Umbilical cord (tissue), 2 donors: ENCODE data around the gene SEPTIN14. TPM values are rescaled to one million over a fixed set of nuclear protein-coding genes. Genes with fewer than 3 reads are reported as not detected.
"Not testable (repeated sequence)": the region's sequence is repeated elsewhere in the genome, so short reads cannot be mapped to it uniquely, and the experiment has no call there.

Experiments used
- DNase-seq: peaks from one replicate; pipeline ENCODE4 v3.0.0-alpha.2; 2015; ENCODE audit warnings: low spot score
- total RNA-seq: library from RNA; depleted of rRNA; stranded (reverse); fragments of >200 nt; gene quantifications from one replicate; pipeline ENCODE4 v1.2.3, GENCODE V29; 2014; ENCODE audit warnings: low replicate concordance; ENCODE audit not compliant: insufficient read depth

Gene SEPTIN14
- 0.72 TPM for total RNA-seq

GRCh38 chr7:55862652-55863051 is at the start of gene SEPTIN14:
Gene SEPTIN14, minus strand, starts transcription at chr7:55862752. Its CDS starts 756 bp downstream, at chr7:55861996.
- not testable (repeated sequence) for DNase-seq

- DNase-seq, result no peak
These were observed 41.6 kb upstream of the SEPTIN14 start for GRCh38 chr7:55903985-55904759.

- DNase-seq, result not testable (repeated sequence)
These were observed 38.5 kb upstream of the SEPTIN14 start for GRCh38 chr7:55901059-55901458.

DNA sequence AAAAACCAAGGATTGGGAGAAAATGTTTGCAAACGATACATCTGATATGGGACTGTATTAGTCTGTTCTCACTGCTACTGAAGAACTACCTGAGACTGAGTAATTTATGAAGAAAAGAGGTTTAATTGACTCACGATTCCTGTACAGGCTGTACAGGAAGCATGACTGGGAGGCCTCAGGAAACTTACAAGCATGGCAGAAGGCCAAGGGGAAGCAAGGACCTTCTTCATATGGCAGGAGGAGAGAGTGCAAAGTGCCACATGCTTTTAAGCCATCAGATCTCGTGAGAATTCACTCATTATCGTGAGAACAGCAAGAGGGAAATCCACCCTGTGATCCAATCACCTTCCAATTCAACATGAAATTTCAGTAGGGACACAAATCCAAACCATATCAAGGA is 35.7 kb upstream of the SEPTIN14 start:
- no peak for DNase-seq

DNA sequence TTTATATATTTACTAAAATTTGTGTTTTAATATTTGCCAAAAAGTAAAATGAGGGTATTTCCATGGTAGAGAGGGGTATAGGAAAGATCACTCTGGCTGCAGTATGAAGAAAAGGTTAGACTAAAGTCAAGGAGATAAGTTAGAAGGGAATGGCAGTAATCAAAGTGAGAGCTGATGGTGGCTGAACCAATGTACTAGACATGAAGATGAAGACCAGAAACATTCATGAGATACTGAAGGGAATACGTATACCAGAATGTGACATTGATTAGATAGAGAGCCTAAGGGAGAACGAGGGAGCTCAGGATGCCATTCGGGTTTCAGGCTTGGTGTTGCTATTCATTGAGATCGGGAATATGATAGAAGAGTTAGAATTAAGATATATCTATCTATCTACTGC is 32.5 kb upstream of the SEPTIN14 start:
- DNase-seq, result no peak

- no peak for DNase-seq
These were observed 31.4 kb upstream of the SEPTIN14 start for GRCh38 chr7:55893940-55894339.

- DNase-seq, result not testable (repeated sequence)
These were observed 25.8 kb upstream of the SEPTIN14 start for GRCh38 chr7:55888378-55888777.

DNA sequence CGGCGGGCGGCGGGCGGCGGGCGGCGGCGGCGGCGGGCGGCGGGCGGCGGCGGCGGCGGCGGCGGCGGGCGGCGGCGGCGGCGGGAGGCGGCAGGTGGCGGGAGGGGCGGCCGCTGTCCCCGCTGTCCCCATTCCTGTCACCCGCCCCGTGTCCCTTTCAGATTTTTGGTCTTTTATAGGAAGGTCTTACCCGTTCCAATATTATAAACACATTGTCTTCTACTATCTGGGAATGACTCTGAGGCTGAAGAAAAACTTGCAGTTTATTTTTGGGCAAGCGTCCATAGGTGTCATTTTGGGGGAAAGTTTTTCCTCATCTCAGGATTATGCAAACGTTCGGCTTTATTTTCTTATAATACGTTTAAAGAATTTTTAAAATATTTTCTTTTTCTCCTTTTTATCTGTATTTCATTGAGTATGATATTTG is 25.3 kb upstream of the SEPTIN14 start:
- DNase-seq, result no peak

GRCh38 chr7:55884321-55884720 is 21.8 kb upstream of the SEPTIN14 start:
- DNase-seq, result no peak

- DNase-seq, result no peak
These were observed 16.1 kb upstream of the SEPTIN14 start for GRCh38 chr7:55878691-55879090.

- DNase-seq, result no peak
These were observed 14.8 kb upstream of the SEPTIN14 start for GRCh38 chr7:55877308-55877707.

GRCh38 chr7:55873765-55874164 is 11.2 kb upstream of the SEPTIN14 start:
- DNase-seq, result no peak

DNA sequence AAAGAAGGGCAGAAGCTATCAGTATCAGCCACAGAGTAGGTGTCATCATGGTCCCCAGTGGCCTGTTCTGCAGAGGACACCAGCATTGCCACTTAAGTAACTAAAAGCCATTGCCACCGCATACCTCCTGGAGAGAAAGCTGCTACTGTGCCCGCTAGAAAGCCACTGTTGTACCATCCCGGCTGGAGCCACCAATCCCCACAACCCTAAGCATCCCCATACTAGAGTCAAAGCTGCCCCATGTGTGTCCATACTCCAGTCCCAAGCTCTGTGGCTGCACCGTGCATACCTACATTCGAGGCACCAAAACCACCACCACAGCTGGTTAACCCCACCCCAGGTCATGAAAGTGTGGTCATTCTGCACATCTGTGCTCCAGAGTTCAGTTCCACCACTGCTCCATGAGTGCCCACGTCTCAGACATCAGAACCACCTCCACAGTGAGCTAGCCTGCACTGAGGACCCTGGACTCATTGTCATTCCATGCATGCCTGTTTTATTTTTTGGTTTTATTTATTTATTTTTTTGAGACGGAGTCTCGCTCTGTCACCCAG is 9.5 kb upstream of the SEPTIN14 start:
- DNase-seq, result no peak

DNA sequence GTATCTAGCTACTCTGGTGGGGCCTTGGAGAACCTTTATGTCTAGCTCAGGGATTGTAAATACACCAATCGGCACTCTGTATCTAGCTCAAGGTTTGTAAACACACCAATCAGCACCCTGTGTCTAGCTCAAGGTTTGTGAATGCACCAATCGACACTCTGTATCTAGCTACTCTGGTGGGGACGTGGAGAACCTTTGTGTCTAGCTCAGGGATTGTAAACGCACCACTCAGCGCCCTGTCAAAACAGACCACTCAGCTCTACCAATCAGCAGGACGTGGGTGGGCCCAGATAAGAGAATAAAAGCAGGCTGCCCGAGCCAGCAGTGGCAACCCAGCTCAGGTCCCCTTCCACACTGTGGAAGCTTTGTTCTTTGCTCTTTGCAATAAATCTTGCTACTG is 6.4 kb upstream of the SEPTIN14 start:
- not testable (repeated sequence) for DNase-seq

DNA sequence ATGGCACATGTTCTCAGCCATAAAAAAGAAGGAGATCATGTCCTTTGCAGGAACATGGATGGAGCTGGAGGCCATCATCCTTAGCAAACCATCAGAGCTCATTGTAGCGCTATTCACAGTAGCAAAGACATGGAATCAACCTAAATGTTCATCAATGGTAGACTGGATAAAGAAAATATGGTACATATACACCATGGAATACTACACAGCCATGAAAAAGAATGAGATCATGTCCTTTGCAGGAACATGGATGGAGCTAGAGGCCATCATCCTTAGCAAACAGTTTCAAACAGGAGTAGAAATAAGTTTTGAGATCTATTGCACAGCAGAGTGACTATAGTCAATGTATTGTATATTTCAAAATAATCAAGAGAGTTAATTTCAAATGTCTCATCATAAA is 17.4 kb downstream of the SEPTIN14 start:
- DNase-seq, result not testable (repeated sequence)

- no peak for DNase-seq
These were observed 24.0 kb downstream of the SEPTIN14 start for GRCh38 chr7:55838595-55838994.

- no peak for DNase-seq
These were observed 35.0 kb downstream of the SEPTIN14 start for GRCh38 chr7:55827577-55827976.

DNA sequence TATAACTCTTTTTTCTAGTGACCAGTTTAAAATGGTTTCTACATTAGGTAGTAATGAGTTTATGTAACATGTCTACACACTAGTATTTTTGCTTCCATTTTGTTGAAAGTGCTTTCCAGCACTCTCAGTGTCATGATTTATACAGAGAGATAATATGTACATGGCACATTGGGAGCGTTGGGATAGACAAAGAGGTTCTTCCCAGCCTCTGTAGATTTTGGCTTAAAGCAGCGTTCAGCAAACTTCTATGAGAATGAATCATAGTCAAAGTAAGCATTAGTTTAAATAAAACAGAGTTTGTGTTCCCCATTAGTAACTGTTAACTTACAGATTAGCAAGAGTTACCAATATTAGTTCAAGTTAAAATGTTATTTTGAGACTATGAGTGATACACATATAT is 43.9 kb downstream of the SEPTIN14 start:
- DNase-seq, result no peak

- DNase-seq, result not testable (repeated sequence)
These were observed 65.3 kb downstream of the SEPTIN14 start for GRCh38 chr7:55797260-55797659.

GRCh38 chr7:55794527-55794926 is 68.0 kb downstream of the SEPTIN14 start:
- DNase-seq, result no peak

- DNase-seq, result no peak
These were observed 70.5 kb downstream of the SEPTIN14 start for GRCh38 chr7:55792048-55792447.

GRCh38 chr7:55787796-55788195 is 74.8 kb downstream of the SEPTIN14 start:
- DNase-seq, result no peak

DNA sequence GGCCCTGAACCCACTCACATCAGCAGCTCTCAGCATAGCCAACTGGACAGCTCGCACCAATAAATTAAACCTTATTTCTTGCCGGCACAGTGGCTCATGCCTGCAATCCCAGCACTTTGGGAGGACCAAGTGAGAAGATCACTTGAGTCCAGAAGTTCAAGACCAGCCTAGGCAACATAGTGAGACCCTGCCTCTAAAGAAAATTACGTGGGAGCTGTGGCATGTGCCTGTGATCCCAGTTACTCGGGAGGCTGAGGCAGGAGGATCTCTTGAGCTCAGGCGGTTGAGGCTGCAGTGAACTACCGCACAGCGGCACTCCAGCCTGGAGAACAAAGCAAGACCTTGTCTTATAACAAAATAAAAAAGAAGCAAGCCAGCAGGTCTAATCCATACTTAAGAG is 75.7 kb downstream of the SEPTIN14 start:
- DNase-seq, result no peak
